A549 treated with RU486 at 1 μM for 4 hours (cell line): ENCODE measurements around the gene CSHL1. TPM values are rescaled to one million over a fixed set of nuclear protein-coding genes. Genes with fewer than 3 reads are reported as not detected.

Experiments used
- total RNA-seq: library from RNA; stranded (reverse); fragments of 200-300 nt; extraction: Qiagen RNA extraction; gene quantifications from 5 replicates; pipeline ENCODE4 v1.2.3, GENCODE V29; 2022; ENCODE audit warnings: low read depth

The CSHL1 gene
- total RNA-seq, result not detected in 5 replicates

DNA sequence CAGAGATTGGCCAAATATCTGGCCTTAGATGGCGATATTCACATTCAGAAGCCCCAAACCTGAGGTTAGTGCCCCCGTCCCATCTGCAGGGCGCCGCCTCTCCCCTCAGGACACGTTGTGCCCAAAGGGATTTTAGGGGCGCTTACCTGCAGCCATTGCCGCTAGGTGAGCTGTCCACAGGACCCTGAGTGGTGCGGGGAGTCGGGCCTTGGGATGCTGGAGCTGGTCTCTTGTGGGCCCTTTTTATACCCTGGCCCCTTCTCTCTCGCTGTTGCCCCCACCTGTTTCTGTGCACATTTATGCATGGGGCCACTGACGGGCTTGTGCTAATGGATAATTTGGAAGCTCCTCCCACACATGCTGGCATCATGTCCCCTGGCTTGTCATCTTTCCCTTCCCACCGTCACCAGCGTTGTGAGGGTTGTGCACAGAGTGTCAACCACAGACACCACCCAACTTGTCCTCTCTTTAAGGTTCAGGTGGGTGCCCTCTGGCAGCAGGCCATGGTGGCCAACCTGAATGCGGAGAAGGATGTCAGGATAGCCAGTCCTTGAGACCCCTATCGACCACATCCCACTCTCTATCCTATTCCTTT is at the start of gene CSHL1:
CSHL1 (minus strand) TSS at position 218 of the 595 bp plus-strand sequence; CDS start at position 156, 62 bp downstream.

DNA sequence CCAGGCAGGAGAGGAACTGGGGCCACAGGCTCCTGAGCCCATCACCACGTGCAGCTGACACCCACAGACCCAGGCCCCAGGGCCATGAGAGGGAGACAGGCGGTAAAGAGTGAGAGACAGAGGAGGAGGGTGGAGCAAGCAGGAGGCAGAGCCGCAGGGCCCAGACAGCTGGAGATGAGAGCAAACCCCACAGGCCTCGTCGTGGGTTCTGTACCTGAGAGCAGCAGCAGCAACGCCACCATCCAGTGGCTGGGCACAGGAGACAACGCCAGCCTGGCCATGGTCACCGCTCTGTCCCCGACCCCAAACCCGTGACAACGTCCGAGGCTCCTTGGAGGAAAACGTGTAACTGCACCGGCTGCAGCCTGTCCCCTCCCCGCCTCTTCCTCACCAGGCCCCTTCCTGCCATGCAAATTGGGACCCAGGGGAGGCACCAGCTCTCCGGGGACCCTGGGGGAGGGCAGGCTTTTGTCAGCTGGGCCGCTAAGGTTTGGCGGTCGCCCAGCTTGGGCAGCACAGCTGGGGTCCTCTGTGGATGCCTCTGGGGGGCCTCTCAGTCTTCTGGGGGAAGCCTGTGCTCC is 21.0 kb upstream of the CSHL1 start, which contains the start of gene CD79B:
CD79B (minus strand) TSS at position 351 of the 581 bp plus-strand sequence; CDS start at position 281, 70 bp downstream.

DNA sequence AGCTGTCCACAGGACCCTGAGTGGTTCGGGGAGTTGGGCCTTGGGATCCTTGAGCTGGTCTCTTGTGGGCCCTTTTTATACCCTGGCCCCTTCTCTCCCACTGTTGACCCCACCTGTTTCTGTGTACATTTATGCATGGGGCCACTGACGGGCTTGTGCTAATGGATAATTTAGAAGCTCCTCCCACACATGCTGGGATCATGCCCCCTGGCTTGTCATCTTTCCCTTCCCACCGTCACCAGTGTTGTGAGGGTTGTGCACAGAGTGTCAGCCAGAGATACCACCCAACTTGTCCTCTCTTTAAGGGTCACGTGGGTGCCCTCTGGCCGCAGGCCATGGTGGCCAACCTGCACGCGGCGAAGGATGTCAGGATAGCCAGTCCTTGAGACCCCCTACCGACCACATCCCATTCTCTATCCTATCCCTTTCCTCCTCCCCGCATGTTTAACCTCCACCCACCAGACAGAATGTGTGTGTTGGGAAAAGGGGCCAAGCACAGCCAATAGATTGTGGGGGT is 7.8 kb upstream of the CSHL1 start, which contains the start of gene GH1:
GH1 (minus strand) TSS at position 51 of the 517 bp plus-strand sequence. CDS start 63 bp downstream, outside the sequence.

DNA sequence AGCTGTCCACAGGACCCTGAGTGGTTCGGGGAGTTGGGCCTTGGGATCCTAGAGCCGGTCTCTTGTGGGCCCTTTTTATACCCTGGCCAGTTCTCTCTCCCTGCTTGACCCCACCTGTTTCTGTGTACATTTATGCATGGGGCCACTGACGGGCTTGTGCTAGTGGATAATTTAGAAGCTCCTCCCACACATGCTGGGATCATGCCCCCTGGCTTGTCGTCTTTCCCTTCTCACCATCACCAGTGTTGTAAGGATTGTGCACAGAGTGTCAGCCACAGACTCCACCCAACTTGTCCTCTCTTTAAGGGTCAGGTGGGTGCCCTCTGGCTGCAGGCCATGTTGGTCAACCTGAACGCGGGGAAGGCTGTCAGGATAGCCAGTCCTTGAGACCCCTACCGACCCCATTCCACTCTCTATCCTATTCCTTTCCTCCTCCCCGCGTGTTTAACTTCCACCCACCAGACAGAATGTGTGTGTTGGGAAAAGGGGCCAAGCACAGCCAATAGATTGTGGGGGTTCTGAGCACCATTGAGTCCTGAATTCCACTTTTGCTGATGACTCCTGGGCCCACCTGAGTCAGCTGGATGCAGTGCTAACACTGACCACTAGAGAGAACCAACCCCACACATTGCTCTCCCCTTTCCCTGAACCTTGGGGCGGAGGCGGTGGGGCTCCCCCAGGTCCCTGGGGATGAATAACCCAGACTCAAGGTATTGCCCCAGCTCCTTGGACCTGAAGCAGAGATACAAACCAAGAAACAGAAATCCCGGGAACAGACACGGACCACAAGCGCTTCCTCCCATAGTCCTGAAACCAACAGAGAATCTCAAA is 14.3 kb downstream of the CSHL1 start, which contains the start of gene CSH1:
CSH1 (minus strand) TSS at position 51 of the 831 bp plus-strand sequence. CDS start 63 bp downstream, outside the sequence.

DNA sequence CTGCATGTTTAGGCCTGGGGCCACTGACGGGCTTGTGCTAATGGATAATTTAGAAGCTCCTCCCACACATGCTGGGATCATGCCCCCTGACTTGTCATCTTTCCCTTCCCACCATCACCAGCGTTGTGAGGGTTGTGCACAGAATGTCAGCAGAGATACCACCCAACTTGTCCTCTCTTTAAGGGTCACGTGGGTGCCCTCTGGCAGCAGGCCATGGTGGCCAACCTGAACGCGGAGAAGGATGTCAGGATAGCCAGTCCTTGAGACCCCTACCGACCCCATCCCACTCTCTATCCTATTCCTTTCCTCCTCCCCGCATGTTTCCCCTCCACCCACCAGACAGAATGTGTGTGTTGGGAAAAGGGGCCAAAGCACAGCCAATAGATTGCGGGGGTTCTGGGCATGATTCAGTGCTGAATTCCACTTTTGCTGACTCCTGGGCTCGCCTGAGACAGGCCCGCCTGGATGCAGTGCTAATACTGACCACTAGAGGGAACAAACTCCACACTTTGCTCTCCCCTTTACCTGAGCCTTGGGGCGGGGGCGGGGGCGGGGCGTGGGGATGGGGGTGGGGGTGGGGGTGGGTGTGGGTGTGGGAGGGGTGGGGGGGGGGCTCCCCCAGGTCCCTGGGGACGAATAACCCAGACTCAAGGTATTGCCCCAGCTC is 29.0 kb downstream of the CSHL1 start, which contains the start of gene GH2:
GH2 (minus strand) TSS at position 10 of the 667 bp plus-strand sequence. CDS start 143 bp downstream, outside the sequence.

DNA sequence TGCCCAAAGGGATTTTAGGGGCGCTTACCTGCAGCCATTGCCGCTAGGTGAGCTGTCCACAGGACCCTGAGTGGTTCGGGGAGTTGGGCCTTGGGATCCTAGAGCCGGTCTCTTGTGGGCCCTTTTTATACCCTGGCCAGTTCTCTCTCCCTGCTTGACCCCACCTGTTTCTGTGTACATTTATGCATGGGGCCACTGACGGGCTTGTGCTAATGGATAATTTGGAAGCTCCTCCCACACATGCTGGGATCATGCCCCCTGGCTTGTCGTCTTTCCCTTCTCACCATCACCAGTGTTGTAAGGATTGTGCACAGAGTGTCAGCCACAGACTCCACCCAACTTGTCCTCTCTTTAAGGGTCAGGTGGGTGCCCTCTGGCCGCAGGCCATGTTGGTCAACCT is 37.5 kb downstream of the CSHL1 start, which contains the start of gene CSH2:
CSH2 (minus strand) TSS at position 101 of the 400 bp plus-strand sequence; CDS start at position 38, 63 bp downstream.

Other genes with a start within 250 kb of the CSHL1 start
- 7.7 to 14.3 TPM (median 12.3 TPM) in 5 replicates for gene LIMD2, start 211.1 kb downstream of the CSHL1 start, total RNA-seq
- 24.8 to 27.6 TPM (median 26.0 TPM) in 5 replicates for gene STRADA, start 169.5 kb downstream of the CSHL1 start, total RNA-seq
- 98.7 to 147 TPM (median 101 TPM) in 5 replicates for gene CCDC47, start 137.7 kb downstream of the CSHL1 start, total RNA-seq
- 86.9 to 109 TPM (median 96.3 TPM) in 5 replicates for gene DDX42, start 137.1 kb downstream of the CSHL1 start, total RNA-seq
- gene PSMC5, start 83.8 kb downstream of the CSHL1 start, total RNA-seq, result 211 to 259 TPM (median 225 TPM) in 5 replicates
- gene FTSJ3, start 83.6 kb downstream of the CSHL1 start, total RNA-seq, result 55.5 to 66.9 TPM (median 59.4 TPM) in 5 replicates
- gene SMARCD2, start 68.6 kb downstream of the CSHL1 start, total RNA-seq, result 54.3 to 62.8 TPM (median 61.0 TPM) in 5 replicates
- gene CSH2, start 37.6 kb downstream of the CSHL1 start, total RNA-seq, result not detected in 5 replicates
- gene GH2, start 29.3 kb downstream of the CSHL1 start, total RNA-seq, result not detected in 5 replicates
- gene CSH1, start 14.7 kb downstream of the CSHL1 start, total RNA-seq, result not detected in 5 replicates
- gene GH1, start 7.6 kb upstream of the CSHL1 start, total RNA-seq, result not detected in 5 replicates
- gene CD79B, start 21.1 kb upstream of the CSHL1 start, total RNA-seq, result 0.16 TPM in 1 of 5 replicates, not detected in the others
- gene SCN4A, start 61.7 kb upstream of the CSHL1 start, total RNA-seq, result 0.03 to 0.18 TPM (median 0.10 TPM) in 4 of 5 replicates, not detected in the other
- gene PRR29, start 87.1 kb upstream of the CSHL1 start, total RNA-seq, result 0.57 to 1.00 TPM (median 0.79 TPM) in 5 replicates
- gene ICAM2, start 109.4 kb upstream of the CSHL1 start, total RNA-seq, result 0.08 TPM in 1 of 5 replicates, not detected in the others
- gene ERN1, start 218.9 kb upstream of the CSHL1 start, total RNA-seq, result 3.2 to 4.9 TPM (median 3.6 TPM) in 5 replicates